ENCODE results near the gene CFL2.

- TF ChIP-seq CTCF (IDR thresholded peaks at IDR 0.05; ENCODE audit: low read depth, low read length), result no peak
- no peak for TF ChIP-seq POLR2A (IDR thresholded peaks at IDR 0.05; ENCODE audit: extremely low read depth, insufficient read length)
Measured at GRCh38 chr14:34707722-34708121, 6.7 kb downstream of the CFL2 start.
